WTC11 (cell line): ENCODE data around the gene NUP58. TPM values are rescaled to one million over a fixed set of nuclear protein-coding genes. Genes with fewer than 3 reads are reported as not detected.

Experiments used
- ATAC-seq: fragments of 200-7000 bp; cut with Tn5 transposase; 2 replicates; pipeline ENCODE4 v1.10.0; 2021; ENCODE audit warnings: mild to moderate bottlenecking, moderate library complexity
- CTCF ChIA-PET: fragments of 300-600 bp; sonication (Branson Sonifier 250); formaldehyde crosslinking; loops from one replicate; lab custom pipeline; 2021; ENCODE audit warnings: antibody characterized with exemption; lab: Charles Lee
- POLR2A ChIA-PET: fragments of 350-600 bp; sonication (Branson Sonifier 250); formaldehyde crosslinking; loops from one replicate; lab custom pipeline; 2021; ENCODE audit warnings: antibody characterized with exemption; lab: Charles Lee
- DNase-seq: peaks from one replicate; pipeline ENCODE4 v3.0.0; 2021; ENCODE audit warnings: low spot score
- H3K27ac Mint-ChIP-seq: 2 replicates; pipeline ENCODE4 v1.8.0; 2021; ENCODE audit warnings: mixed read lengths
- H3K27me3 Mint-ChIP-seq: 2 replicates; pipeline ENCODE4 v1.8.0; 2021; ENCODE audit warnings: low read depth, mild to moderate bottlenecking, moderate library complexity, mixed read lengths
- H3K36me3 Mint-ChIP-seq: 2 replicates; pipeline ENCODE4 v1.8.0; 2021; ENCODE audit warnings: mixed read lengths
- H3K4me1 Mint-ChIP-seq: 2 replicates; pipeline ENCODE4 v1.8.0; 2022; ENCODE audit warnings: mixed read lengths
- H3K4me3 Mint-ChIP-seq: 2 replicates; pipeline ENCODE4 v1.8.0; 2021; ENCODE audit warnings: mild to moderate bottlenecking, moderate library complexity, mixed read lengths
- H3K9me3 Mint-ChIP-seq: 2 replicates; pipeline ENCODE4 v1.8.0; 2021; ENCODE audit warnings: mixed read lengths
- AFF4 ChIP-seq: sonication (generic); formaldehyde crosslinking; IDR thresholded peaks from 2 replicates; pipeline ENCODE4 v1.8.1; 2023; ENCODE audit warnings: mild to moderate bottlenecking, missing genetic modification reagents, borderline replicate concordance
- E2F5 ChIP-seq: sonication (generic); formaldehyde crosslinking; IDR thresholded peaks from 2 replicates; pipeline ENCODE4 v1.8.1; 2022; ENCODE audit warnings: mild to moderate bottlenecking, moderate library complexity, missing genetic modification reagents
- GTF2I ChIP-seq: fragments of 250-450 bp; sonication (Bioruptor Pico); conservative IDR thresholded peaks from 2 replicates; pipeline ENCODE4 v1.4.0; 2021; ENCODE audit warnings: mild to moderate bottlenecking
- HMGA2 ChIP-seq: fragments of 250-450 bp; sonication (Bioruptor Pico); IDR thresholded peaks from 2 replicates; pipeline ENCODE4 v1.4.0; 2021; ENCODE audit warnings: mild to moderate bottlenecking, moderate library complexity
- IRF2 ChIP-seq: sonication (generic); formaldehyde crosslinking; IDR thresholded peaks from 2 replicates; pipeline ENCODE4 v1.8.0; 2022; ENCODE audit warnings: low read depth, missing genetic modification reagents, borderline replicate concordance
- SMAD3 ChIP-seq: sonication (generic); formaldehyde crosslinking; IDR thresholded peaks from 2 replicates; pipeline ENCODE4 v1.8.0; 2022; ENCODE audit warnings: missing genetic modification reagents, mild to moderate bottlenecking, borderline replicate concordance
- SMAD4 ChIP-seq: sonication (generic); formaldehyde crosslinking; IDR thresholded peaks from 2 replicates; pipeline ENCODE4 v1.8.0; 2022; ENCODE audit warnings: mild to moderate bottlenecking, missing genetic modification reagents
- TEAD4 ChIP-seq: sonication (generic); formaldehyde crosslinking; IDR thresholded peaks from 2 replicates; pipeline ENCODE4 v1.8.0; 2022; ENCODE audit warnings: mild to moderate bottlenecking, missing genetic modification reagents
- USF1 ChIP-seq: sonication (generic); formaldehyde crosslinking; IDR thresholded peaks from 2 replicates; pipeline ENCODE4 v1.8.0; 2022; ENCODE audit warnings: mild to moderate bottlenecking, missing genetic modification reagents
- ZBTB21 ChIP-seq: sonication (generic); formaldehyde crosslinking; IDR thresholded peaks from 2 replicates; pipeline ENCODE4 v1.8.1; 2023; ENCODE audit warnings: mild to moderate bottlenecking, missing genetic modification reagents, borderline replicate concordance
- ZNF281 ChIP-seq: sonication (generic); formaldehyde crosslinking; IDR thresholded peaks from 2 replicates; pipeline ENCODE4 v1.8.0; 2023; ENCODE audit warnings: mild to moderate bottlenecking, missing genetic modification reagents
- ZNF423 ChIP-seq: fragments of 250-450 bp; sonication (Bioruptor Pico); IDR thresholded peaks from 2 replicates; pipeline ENCODE4 v2.1.2; 2022; ENCODE audit warnings: mild to moderate bottlenecking, moderate library complexity
- total RNA-seq: library from RNA; stranded (reverse); gene quantifications from 3 replicates; pipeline ENCODE4 v1.2.3, GENCODE V29; 2021
- TF ChIP-seq, protein P1 (sequence below): fragments of 250-450 bp; sonication (Bioruptor Pico); IDR thresholded peaks from 2 replicates; pipeline ENCODE4 v1.8.0; 2021; ENCODE audit warnings: mild to moderate bottlenecking
- TF ChIP-seq, protein P2 (sequence below): sonication (generic); formaldehyde crosslinking; IDR thresholded peaks from 2 replicates; pipeline ENCODE4 v1.8.0; 2023; ENCODE audit warnings: missing genetic modification reagents, mild to moderate bottlenecking, borderline replicate concordance
- TF ChIP-seq, protein P3 (sequence below): fragments of 200-600 bp; IDR thresholded peaks from 2 replicates; pipeline ENCODE4 v1.8.0; 2022; ENCODE audit warnings: antibody characterized with exemption
- TF ChIP-seq, protein P4 (sequence below): fragments of 250-450 bp; sonication (Bioruptor Pico); IDR thresholded peaks from 2 replicates; pipeline ENCODE4 v1.9.0; 2021; ENCODE audit warnings: moderate library complexity, mild to moderate bottlenecking, inconsistent platforms, borderline replicate concordance
- TF ChIP-seq, protein P5 (sequence below): sonication (generic); formaldehyde crosslinking; IDR thresholded peaks from 2 replicates; pipeline ENCODE4 v1.8.1; 2022; ENCODE audit warnings: low read depth, missing genetic modification reagents, borderline replicate concordance

Gene NUP58
- total RNA-seq, 1 experiment from 2014 or later, result 59.0 TPM

DNA sequence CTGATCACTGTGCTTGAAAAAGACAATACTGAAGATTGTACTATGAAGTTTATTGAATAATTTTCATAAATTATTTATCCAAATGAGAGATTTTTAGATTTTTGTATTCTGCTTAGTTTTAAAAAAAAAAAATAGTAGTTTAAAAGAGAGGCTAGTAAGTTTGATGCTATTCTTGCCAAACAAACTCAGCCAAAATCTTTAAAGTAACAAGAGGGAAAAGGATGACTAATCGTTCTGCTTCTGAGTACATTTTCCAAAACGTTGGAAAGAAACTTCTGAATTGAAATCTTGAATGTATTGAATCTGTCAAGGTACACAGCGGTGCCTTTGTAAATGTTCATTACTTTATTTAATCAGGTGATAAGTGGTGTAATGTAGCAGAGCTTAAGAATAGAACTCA, 34.4 kb downstream of the NUP58 start (continued):
- TF ChIP-seq USF1 (CRISPR knock-in tag) (no peak), GTF2I (no peak)
- TF ChIP-seq, all 79 proteins: peak for 0

- H3K9me3 Mint-ChIP-seq, result peaks cover 1% of the 10 kb centered on the region; the same call in 1 of the 2 replicates
- POLR2A ChIA-PET, result no interaction called here
- H3K27ac Mint-ChIP-seq, result peak overlapping the region; percentile 47
- H3K27me3 Mint-ChIP-seq, result no peaks in the 10 kb centered on the region
- DNase-seq (no peak), ATAC-seq (peak; percentile 34)
- CTCF ChIA-PET, result interaction anchor here (1.2 kb wide), 1 partner anchor 30 kb away, joined by 4 read pairs; no protein-coding TSS in a partner anchor
- peaks cover 33% of the 10 kb centered on the region for H3K4me1 Mint-ChIP-seq
- H3K4me3 Mint-ChIP-seq, result no peak overlapping the region
- H3K36me3 Mint-ChIP-seq, result peaks cover 5% of the 10 kb centered on the region; the same call in 1 of the 2 replicates
- TF ChIP-seq, protein P1, sequence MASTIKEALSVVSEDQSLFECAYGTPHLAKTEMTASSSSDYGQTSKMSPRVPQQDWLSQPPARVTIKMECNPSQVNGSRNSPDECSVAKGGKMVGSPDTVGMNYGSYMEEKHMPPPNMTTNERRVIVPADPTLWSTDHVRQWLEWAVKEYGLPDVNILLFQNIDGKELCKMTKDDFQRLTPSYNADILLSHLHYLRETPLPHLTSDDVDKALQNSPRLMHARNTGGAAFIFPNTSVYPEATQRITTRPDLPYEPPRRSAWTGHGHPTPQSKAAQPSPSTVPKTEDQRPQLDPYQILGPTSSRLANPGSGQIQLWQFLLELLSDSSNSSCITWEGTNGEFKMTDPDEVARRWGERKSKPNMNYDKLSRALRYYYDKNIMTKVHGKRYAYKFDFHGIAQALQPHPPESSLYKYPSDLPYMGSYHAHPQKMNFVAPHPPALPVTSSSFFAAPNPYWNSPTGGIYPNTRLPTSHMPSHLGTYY, result no peak
- TF ChIP-seq GTF2I (no peak), HMGA2 (CRISPR knock-in tag) (no peak), SMAD3 (CRISPR knock-in tag) (no peak), ZBTB21 (CRISPR knock-in tag) (no peak), SMAD4 (CRISPR knock-in tag) (no peak), IRF2 (no peak), AFF4 (no peak), TEAD4 (no peak), ZNF423 (CRISPR knock-in tag) (no peak), ZNF281 (CRISPR knock-in tag) (no peak), E2F5 (no peak)
- TF ChIP-seq, protein P2, sequence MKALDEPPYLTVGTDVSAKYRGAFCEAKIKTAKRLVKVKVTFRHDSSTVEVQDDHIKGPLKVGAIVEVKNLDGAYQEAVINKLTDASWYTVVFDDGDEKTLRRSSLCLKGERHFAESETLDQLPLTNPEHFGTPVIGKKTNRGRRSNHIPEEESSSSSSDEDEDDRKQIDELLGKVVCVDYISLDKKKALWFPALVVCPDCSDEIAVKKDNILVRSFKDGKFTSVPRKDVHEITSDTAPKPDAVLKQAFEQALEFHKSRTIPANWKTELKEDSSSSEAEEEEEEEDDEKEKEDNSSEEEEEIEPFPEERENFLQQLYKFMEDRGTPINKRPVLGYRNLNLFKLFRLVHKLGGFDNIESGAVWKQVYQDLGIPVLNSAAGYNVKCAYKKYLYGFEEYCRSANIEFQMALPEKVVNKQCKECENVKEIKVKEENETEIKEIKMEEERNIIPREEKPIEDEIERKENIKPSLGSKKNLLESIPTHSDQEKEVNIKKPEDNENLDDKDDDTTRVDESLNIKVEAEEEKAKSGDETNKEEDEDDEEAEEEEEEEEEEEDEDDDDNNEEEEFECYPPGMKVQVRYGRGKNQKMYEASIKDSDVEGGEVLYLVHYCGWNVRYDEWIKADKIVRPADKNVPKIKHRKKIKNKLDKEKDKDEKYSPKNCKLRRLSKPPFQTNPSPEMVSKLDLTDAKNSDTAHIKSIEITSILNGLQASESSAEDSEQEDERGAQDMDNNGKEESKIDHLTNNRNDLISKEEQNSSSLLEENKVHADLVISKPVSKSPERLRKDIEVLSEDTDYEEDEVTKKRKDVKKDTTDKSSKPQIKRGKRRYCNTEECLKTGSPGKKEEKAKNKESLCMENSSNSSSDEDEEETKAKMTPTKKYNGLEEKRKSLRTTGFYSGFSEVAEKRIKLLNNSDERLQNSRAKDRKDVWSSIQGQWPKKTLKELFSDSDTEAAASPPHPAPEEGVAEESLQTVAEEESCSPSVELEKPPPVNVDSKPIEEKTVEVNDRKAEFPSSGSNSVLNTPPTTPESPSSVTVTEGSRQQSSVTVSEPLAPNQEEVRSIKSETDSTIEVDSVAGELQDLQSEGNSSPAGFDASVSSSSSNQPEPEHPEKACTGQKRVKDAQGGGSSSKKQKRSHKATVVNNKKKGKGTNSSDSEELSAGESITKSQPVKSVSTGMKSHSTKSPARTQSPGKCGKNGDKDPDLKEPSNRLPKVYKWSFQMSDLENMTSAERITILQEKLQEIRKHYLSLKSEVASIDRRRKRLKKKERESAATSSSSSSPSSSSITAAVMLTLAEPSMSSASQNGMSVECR (CRISPR knock-in tag), result no peak
- TF ChIP-seq, protein P3, sequence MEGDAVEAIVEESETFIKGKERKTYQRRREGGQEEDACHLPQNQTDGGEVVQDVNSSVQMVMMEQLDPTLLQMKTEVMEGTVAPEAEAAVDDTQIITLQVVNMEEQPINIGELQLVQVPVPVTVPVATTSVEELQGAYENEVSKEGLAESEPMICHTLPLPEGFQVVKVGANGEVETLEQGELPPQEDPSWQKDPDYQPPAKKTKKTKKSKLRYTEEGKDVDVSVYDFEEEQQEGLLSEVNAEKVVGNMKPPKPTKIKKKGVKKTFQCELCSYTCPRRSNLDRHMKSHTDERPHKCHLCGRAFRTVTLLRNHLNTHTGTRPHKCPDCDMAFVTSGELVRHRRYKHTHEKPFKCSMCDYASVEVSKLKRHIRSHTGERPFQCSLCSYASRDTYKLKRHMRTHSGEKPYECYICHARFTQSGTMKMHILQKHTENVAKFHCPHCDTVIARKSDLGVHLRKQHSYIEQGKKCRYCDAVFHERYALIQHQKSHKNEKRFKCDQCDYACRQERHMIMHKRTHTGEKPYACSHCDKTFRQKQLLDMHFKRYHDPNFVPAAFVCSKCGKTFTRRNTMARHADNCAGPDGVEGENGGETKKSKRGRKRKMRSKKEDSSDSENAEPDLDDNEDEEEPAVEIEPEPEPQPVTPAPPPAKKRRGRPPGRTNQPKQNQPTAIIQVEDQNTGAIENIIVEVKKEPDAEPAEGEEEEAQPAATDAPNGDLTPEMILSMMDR, result no peak
- TF ChIP-seq, protein P4, sequence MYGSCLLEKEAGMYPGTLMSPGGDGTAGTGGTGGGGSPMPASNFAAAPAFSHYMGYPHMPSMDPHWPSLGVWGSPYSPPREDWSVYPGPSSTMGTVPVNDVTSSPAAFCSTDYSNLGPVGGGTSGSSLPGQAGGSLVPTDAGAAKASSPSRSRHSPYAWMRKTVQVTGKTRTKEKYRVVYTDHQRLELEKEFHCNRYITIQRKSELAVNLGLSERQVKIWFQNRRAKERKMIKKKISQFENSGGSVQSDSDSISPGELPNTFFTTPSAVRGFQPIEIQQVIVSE, result no peak
- TF ChIP-seq, protein P5, sequence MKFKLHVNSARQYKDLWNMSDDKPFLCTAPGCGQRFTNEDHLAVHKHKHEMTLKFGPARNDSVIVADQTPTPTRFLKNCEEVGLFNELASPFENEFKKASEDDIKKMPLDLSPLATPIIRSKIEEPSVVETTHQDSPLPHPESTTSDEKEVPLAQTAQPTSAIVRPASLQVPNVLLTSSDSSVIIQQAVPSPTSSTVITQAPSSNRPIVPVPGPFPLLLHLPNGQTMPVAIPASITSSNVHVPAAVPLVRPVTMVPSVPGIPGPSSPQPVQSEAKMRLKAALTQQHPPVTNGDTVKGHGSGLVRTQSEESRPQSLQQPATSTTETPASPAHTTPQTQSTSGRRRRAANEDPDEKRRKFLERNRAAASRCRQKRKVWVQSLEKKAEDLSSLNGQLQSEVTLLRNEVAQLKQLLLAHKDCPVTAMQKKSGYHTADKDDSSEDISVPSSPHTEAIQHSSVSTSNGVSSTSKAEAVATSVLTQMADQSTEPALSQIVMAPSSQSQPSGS, result no peak
These were observed 44.2 kb downstream of the NUP58 start for GRCh38 chr13:25345576-25345975.
